HepG2 (cell line): ENCODE measurements around the gene DCPS. TPM values are rescaled to one million over a fixed set of nuclear protein-coding genes. Genes with fewer than 3 reads are reported as not detected.
A peak's percentile ranks its signal among the peaks of the same experiment; 100 is the strongest.

Source experiments
- HIVEP1 ChIP-seq: sonication (generic); formaldehyde crosslinking; IDR thresholded peaks from 2 replicates; pipeline ENCODE4 v1.4.0; 2020; ENCODE audit warnings: mild to moderate bottlenecking, missing genetic modification reagents
- KAT8 ChIP-seq: IDR thresholded peaks from 2 replicates; pipeline ENCODE4 v1.6.1; 2016; ENCODE audit warnings: missing genetic modification reagents, missing compliant biosample characterization
- KDM6A ChIP-seq: IDR thresholded peaks from 2 replicates; pipeline ENCODE4 v1.6.1; 2016; ENCODE audit warnings: low read depth
- KLF16 ChIP-seq, 2 experiments: sonication (generic) in 1 of 2; formaldehyde crosslinking in 1 of 2; IDR thresholded peaks; 2 replicates each; pipeline versions ENCODE4 v1.6.1 to v1.8.0; 2016 to 2023; ENCODE audit warnings: missing genetic modification reagents in 2 of 2, missing compliant biosample characterization in 1 of 2
- PATZ1 ChIP-seq: sonication (generic); formaldehyde crosslinking; IDR thresholded peaks from 2 replicates; pipeline ENCODE4 v1.4.0; 2020; ENCODE audit warnings: missing genetic modification reagents
- RBM39 ChIP-seq: fragments of 200-400 bp; formaldehyde crosslinking; IDR thresholded peaks from one replicate; pipeline ENCODE4 v1.6.1; 2018; ENCODE audit warnings: antibody characterized with exemption, mild to moderate bottlenecking, low read depth, low read length; ENCODE audit not compliant: poor library complexity, severe bottlenecking
- SP2 ChIP-seq: sonication (generic); formaldehyde crosslinking; IDR thresholded peaks from 2 replicates; pipeline ENCODE4 v1.5.1; 2020; ENCODE audit warnings: mild to moderate bottlenecking, missing genetic modification reagents
- TOPORS ChIP-seq: sonication (generic); formaldehyde crosslinking; IDR thresholded peaks from 2 replicates; pipeline ENCODE4 v1.8.0; 2023; ENCODE audit warnings: mild to moderate bottlenecking, missing genetic modification reagents
- ZFX ChIP-seq: sonication (generic); formaldehyde crosslinking; IDR thresholded peaks from 2 replicates; pipeline ENCODE4 v1.4.0; 2020; ENCODE audit warnings: mild to moderate bottlenecking, low read depth, missing genetic modification reagents, moderate library complexity
- ZNF496 ChIP-seq: sonication (generic); formaldehyde crosslinking; IDR thresholded peaks from 2 replicates; pipeline ENCODE4 v1.8.1; 2023; ENCODE audit warnings: mild to moderate bottlenecking, moderate library complexity, missing genetic modification reagents; ENCODE audit not compliant: insufficient replicate concordance
- polyA plus RNA-seq, 8 experiments: library from polyadenylated mRNA; depleted of rRNA in 3 of 8; stranded (reverse) in 7 of 8; unstranded in 1 of 8; fragments of >200 nt; fragmentation: Illumina TruSeq in 4 of 8; extraction: Trizol in 4 of 8; gene quantifications; 2 replicates each; pipeline versions ENCODE4 v1.2.1 to v1.2.3, GENCODE V29; 2011 to 2016; ENCODE audit warnings: low read depth in 4 of 8, missing spikeins in 1 of 8, mixed read lengths in 1 of 8; ENCODE audit not compliant: insufficient read depth in 1 of 8
- total RNA-seq, 5 experiments: library from RNA; depleted of rRNA; stranded (reverse); fragments of >200 nt; fragmentation: Illumina TruSeq; extraction: Trizol; gene quantifications; 2 replicates each; pipeline ENCODE4 v1.2.3, GENCODE V29; 2016; ENCODE audit warnings: low read depth in 1 of 5
- TF ChIP-seq, protein P1 (sequence below): sonication (generic); formaldehyde crosslinking; IDR thresholded peaks from one replicate; pipeline ENCODE4 v1.5.1; 2020; ENCODE audit warnings: mild to moderate bottlenecking, missing genetic modification reagents; ENCODE audit errors: not compliant biosample characterization

DCPS gene
- total and polyA plus RNA-seq, 2 of the 13 experiments (the other 11 are each of a cell fraction or from before 2014, with no cell fraction given) = 21.9 to 22.5 TPM

DNA sequence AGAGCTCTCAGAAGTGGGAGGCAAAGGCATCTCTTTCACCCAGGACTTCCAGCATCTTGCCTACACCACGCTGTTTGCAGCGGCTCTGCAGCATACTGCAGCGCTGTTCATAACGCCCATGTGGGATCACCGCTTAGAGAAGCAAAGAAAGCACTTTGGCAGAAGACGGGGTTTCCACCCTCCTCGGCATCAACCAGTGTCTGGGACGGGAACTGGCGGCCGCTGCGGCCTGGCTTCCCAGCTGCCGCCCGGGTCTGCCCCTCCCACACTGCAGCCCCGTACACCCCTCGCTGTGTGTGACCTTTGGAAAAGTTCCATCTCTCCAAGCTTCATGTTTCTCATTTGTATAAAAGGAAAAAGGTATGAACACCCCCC is 21.5 kb upstream of the DCPS start (continued):
- TF ChIP-seq KLF16 (CRISPR knock-in tag; IDR thresholded peaks at IDR 0.05) (peak in 1 of 2 experiments; percentile 67; a peak in 1 of 4 replicates), KDM6A (0 out of 2 replicates have a peak, but pooled peaks have one; percentile 7), HIVEP1 (0 out of 2 replicates have a peak, but pooled peaks have one; percentile 18), KAT8 (CRISPR knock-in tag) (peak; percentile 16; the same call in 1 of the 2 replicates), TOPORS (0 out of 2 replicates have a peak, but pooled peaks have one; percentile 8), ZNF496 (CRISPR knock-in tag) (no peak), RBM39 (peak; percentile 71), ZFX (CRISPR knock-in tag) (no peak; the same call in 1 of the 2 replicates), SP2 (CRISPR knock-in tag) (0 out of 2 replicates have a peak, but pooled peaks have one; percentile 22), PATZ1 (CRISPR knock-in tag) (peak; percentile 18)
- TF ChIP-seq, protein P1, sequence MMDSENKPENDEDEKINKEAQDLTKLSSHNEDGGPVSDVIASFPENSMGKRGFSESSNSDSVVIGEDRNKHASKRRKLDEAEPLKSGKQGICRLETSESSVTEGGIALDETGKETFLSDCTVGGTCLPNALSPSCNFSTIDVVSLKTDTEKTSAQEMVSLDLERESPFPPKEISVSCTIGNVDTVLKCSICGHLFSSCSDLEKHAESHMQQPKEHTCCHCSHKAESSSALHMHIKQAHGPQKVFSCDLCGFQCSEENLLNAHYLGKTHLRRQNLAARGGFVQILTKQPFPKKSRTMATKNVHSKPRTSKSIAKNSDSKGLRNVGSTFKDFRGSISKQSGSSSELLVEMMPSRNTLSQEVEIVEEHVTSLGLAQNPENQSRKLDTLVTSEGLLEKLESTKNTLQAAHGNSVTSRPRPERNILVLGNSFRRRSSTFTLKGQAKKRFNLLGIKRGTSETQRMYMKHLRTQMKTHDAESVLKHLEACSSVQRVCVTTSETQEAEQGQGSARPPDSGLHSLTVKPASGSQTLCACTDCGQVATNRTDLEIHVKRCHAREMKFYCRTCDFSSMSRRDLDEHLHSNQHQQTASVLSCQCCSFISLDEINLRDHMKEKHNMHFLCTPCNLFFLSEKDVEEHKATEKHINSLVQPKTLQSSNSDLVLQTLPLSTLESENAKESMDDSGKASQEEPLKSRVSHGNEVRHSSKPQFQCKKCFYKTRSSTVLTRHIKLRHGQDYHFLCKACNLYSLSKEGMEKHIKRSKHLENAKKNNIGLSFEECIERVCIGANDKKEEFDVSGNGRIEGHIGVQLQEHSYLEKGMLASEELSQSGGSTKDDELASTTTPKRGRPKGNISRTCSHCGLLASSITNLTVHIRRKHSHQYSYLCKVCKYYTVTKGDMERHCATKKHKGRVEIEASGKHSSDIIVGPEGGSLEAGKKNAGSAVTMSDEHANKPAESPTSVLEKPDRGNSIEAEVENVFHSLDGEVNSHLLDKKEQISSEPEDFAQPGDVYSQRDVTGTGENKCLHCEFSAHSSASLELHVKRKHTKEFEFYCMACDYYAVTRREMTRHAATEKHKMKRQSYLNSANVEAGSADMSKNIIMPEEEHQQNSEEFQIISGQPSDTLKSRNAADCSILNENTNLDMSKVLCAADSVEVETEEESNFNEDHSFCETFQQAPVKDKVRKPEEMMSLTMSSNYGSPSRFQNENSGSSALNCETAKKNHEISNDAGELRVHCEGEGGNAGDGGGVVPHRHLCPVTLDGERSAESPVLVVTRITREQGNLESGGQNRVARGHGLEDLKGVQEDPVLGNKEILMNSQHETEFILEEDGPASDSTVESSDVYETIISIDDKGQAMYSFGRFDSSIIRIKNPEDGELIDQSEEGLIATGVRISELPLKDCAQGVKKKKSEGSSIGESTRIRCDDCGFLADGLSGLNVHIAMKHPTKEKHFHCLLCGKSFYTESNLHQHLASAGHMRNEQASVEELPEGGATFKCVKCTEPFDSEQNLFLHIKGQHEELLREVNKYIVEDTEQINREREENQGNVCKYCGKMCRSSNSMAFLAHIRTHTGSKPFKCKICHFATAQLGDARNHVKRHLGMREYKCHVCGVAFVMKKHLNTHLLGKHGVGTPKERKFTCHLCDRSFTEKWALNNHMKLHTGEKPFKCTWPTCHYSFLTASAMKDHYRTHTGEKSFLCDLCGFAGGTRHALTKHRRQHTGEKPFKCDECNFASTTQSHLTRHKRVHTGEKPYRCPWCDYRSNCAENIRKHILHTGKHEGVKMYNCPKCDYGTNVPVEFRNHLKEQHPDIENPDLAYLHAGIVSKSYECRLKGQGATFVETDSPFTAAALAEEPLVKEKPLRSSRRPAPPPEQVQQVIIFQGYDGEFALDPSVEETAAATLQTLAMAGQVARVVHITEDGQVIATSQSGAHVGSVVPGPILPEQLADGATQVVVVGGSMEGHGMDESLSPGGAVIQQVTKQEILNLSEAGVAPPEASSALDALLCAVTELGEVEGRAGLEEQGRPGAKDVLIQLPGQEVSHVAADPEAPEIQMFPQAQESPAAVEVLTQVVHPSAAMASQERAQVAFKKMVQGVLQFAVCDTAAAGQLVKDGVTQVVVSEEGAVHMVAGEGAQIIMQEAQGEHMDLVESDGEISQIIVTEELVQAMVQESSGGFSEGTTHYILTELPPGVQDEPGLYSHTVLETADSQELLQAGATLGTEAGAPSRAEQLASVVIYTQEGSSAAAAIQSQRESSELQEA (CRISPR knock-in tag) = peak; percentile 7
- TF ChIP-seq, all 625 proteins: peak for 22
